WTC11 (cell line): ENCODE measurements around the gene PRR12.

Experiments used
- CREB1 ChIP-seq: sonication (generic); formaldehyde crosslinking; IDR thresholded peaks from 2 replicates; pipeline ENCODE4 v1.8.0; 2023; ENCODE audit warnings: mild to moderate bottlenecking, missing genetic modification reagents
- CREM ChIP-seq: sonication (generic); formaldehyde crosslinking; IDR thresholded peaks from 2 replicates; pipeline ENCODE4 v1.8.1; 2022; ENCODE audit warnings: mild to moderate bottlenecking, missing genetic modification reagents, moderate library complexity
- IRF2 ChIP-seq: sonication (generic); formaldehyde crosslinking; IDR thresholded peaks from 2 replicates; pipeline ENCODE4 v1.8.0; 2022; ENCODE audit warnings: low read depth, missing genetic modification reagents, borderline replicate concordance
- JUN ChIP-seq: sonication (generic); formaldehyde crosslinking; IDR thresholded peaks from 2 replicates; pipeline ENCODE4 v1.8.0; 2023; ENCODE audit warnings: mild to moderate bottlenecking, missing genetic modification reagents
- OVOL2 ChIP-seq: fragments of 250-450 bp; sonication (Bioruptor Pico); IDR thresholded peaks from 2 replicates; pipeline ENCODE4 v1.9.0; 2021; ENCODE audit warnings: mild to moderate bottlenecking, borderline replicate concordance
- TF ChIP-seq, protein P1 (sequence below): fragments of 200-600 bp; IDR thresholded peaks from 2 replicates; pipeline ENCODE4 v1.8.0; 2022; ENCODE audit warnings: antibody characterized with exemption
- TF ChIP-seq, protein P2 (sequence below): sonication (generic); formaldehyde crosslinking; IDR thresholded peaks from 2 replicates; pipeline ENCODE4 v1.8.0; 2022; ENCODE audit warnings: missing genetic modification reagents

DNA sequence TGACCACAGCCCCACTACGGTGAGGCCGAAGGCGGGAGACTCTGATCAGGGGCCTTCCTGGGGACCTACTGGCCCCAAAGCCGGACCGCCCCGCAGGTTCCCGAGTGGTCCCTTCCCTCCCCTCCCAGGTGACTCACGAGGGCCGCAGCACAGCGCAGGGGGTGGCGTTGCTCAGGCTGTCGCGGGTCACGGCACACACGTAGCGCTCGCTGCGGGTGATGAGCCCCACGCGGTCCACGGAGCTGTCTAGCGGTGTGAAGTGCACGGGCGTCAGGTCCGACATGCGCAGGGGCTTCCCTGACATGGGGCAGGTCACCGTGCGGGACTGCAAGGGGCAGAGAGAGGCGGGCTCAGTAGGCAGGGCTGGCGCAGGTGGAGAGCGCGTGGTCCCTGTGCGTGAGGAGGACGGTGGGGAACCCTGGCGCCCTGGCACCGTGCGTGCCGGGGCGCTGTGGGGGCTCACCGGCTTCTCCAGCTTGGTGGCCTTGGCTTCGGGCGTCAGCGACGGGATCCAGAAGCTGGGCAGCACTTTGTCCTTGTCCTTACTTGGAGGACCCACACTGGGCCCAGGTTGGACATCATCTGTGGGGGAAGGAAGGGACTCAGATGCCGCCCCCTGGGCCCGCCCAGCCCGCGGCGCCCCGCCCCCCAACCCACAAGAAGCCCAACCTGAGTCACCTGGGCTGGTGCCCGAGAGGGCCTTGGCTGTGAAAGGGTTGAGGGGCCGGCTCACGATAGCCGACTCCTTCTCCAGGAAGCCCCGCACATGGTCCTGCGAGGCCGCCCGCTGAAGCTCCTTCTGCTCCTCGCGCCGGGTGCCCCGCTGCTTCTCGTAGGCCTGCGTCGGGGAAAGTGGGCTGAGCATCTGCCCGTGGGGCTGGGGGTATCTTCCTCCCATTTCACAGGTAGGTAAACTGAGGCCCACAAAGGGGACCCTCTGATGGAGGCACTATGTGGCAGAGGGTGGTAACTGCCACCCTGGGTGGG lies 34.3 kb upstream of the PRR12 start:
- TF ChIP-seq, protein P1, sequence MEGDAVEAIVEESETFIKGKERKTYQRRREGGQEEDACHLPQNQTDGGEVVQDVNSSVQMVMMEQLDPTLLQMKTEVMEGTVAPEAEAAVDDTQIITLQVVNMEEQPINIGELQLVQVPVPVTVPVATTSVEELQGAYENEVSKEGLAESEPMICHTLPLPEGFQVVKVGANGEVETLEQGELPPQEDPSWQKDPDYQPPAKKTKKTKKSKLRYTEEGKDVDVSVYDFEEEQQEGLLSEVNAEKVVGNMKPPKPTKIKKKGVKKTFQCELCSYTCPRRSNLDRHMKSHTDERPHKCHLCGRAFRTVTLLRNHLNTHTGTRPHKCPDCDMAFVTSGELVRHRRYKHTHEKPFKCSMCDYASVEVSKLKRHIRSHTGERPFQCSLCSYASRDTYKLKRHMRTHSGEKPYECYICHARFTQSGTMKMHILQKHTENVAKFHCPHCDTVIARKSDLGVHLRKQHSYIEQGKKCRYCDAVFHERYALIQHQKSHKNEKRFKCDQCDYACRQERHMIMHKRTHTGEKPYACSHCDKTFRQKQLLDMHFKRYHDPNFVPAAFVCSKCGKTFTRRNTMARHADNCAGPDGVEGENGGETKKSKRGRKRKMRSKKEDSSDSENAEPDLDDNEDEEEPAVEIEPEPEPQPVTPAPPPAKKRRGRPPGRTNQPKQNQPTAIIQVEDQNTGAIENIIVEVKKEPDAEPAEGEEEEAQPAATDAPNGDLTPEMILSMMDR = no peak
- TF ChIP-seq CREB1 (CRISPR knock-in tag) (no peak), IRF2 (CRISPR knock-in tag) (no peak), JUN (no peak), CREM (CRISPR knock-in tag) (no peak), OVOL2 (CRISPR knock-in tag) (no peak)
- TF ChIP-seq, protein P2, sequence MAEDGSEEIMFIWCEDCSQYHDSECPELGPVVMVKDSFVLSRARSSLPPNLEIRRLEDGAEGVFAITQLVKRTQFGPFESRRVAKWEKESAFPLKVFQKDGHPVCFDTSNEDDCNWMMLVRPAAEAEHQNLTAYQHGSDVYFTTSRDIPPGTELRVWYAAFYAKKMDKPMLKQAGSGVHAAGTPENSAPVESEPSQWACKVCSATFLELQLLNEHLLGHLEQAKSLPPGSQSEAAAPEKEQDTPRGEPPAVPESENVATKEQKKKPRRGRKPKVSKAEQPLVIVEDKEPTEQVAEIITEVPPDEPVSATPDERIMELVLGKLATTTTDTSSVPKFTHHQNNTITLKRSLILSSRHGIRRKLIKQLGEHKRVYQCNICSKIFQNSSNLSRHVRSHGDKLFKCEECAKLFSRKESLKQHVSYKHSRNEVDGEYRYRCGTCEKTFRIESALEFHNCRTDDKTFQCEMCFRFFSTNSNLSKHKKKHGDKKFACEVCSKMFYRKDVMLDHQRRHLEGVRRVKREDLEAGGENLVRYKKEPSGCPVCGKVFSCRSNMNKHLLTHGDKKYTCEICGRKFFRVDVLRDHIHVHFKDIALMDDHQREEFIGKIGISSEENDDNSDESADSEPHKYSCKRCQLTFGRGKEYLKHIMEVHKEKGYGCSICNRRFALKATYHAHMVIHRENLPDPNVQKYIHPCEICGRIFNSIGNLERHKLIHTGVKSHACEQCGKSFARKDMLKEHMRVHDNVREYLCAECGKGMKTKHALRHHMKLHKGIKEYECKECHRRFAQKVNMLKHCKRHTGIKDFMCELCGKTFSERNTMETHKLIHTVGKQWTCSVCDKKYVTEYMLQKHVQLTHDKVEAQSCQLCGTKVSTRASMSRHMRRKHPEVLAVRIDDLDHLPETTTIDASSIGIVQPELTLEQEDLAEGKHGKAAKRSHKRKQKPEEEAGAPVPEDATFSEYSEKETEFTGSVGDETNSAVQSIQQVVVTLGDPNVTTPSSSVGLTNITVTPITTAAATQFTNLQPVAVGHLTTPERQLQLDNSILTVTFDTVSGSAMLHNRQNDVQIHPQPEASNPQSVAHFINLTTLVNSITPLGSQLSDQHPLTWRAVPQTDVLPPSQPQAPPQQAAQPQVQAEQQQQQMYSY (CRISPR knock-in tag) = no peak
